Right renal cortex interstitium (tissue), 3 donors: Measurements from ENCODE around the gene CYP20A1. TPM values are rescaled to one million over a fixed set of nuclear protein-coding genes. Genes with fewer than 3 reads are reported as not detected.

Experiments used
- DNase-seq, 3 donors: peaks; one replicate each; pipeline ENCODE4 v3.0.0-alpha.2; 2013; ENCODE audit warnings: low read depth in 3 of 3, low spot score in 2 of 3
- polyA plus RNA-seq, 3 donors: library from polyadenylated mRNA; unstranded; fragments of 120-200 nt; gene quantifications; one replicate each; pipeline ENCODE4 v1.2.1, GENCODE V29; 2013; ENCODE audit not compliant: insufficient read length in 3 of 3

CYP20A1 gene
- polyA plus RNA-seq, 3 donors: 21.2 to 21.8 (median 21.2) TPM

DNA sequence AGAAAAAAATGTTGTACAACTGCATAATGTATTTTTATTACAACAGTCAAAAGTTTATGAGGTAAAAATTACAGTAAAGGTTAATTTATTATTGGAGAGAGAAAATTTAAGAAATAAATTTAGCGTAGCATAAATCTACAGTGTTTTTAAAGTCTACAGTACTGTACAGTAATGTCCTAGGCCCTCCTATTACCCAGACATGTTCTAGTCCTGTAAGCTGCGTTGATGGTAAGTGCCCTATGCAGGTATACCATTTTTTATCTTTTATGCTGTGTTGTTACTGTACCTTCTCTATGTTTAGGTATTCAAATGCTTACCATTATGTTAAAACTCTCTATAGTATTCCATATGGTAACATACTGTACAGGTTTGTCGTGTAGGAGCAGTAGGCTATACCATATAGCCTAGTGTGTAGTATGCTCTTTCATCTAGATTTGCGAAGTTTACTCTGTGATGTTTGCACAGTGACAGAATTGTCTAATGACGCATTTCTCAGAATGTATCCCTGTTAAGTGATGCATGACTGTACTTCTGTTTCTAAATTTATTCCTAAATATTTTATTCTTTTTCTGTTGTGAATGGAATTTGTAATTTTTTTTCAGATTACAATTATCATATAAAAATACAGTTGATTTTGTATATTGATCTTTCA, 113.9 kb downstream of the CYP20A1 start:
- DNase-seq: no peak

- no peak for DNase-seq
These were observed 116.1 kb downstream of the CYP20A1 start for GRCh38 chr2:203354966-203355365.

Other genes starting within 250 kb of the CYP20A1 start
- 10 to 100 TPM; 14.1 to 15.4 (median 14.3) TPM for gene NBEAL1, start 224.1 kb upstream of the CYP20A1 start, polyA plus RNA-seq
- 10 to 100 TPM; 87.8 to 96.8 (median 94.1) TPM for gene ABI2, start 89.4 kb downstream of the CYP20A1 start, polyA plus RNA-seq